Neural cell (in vitro differentiated cells): ENCODE results near the gene NUTF2. TPM values are rescaled to one million over a fixed set of nuclear protein-coding genes. Genes with fewer than 3 reads are reported as not detected.

Experiments
- H2AFZ ChIP-seq: fragments of 200-600, 300-800 bp; sonication (generic), shearing (Covaris generic); 2 replicates; pipeline ENCODE4 v1.6.0; 2014; ENCODE audit warnings: low read depth, mild to moderate bottlenecking, antibody characterized with exemption, low read length, moderate library complexity
- H3F3A ChIP-seq: fragments of 200-600 bp; shearing (Covaris generic); 2 replicates; pipeline ENCODE4 v1.6.1; 2016; ENCODE audit warnings: mild to moderate bottlenecking, moderate library complexity, mixed read lengths, antibody characterized with exemption, low read length; ENCODE audit not compliant: insufficient read depth, poor library complexity, severe bottlenecking
- H3K27ac ChIP-seq: fragments of 200-600, 300-800 bp; sonication (generic), shearing (Covaris generic); 2 replicates; pipeline ENCODE4 v1.5.1; 2014; ENCODE audit warnings: mild to moderate bottlenecking, low read length, moderate library complexity
- H3K27me3 ChIP-seq: fragments of 300-800, 200-600 bp; sonication (generic), shearing (Covaris generic); 2 replicates; pipeline ENCODE4 v1.6.0; 2014; ENCODE audit warnings: mild to moderate bottlenecking, low read depth, low read length, moderate library complexity; ENCODE audit not compliant: insufficient read depth
- H3K36me3 ChIP-seq: fragments of 300-800, 200-600 bp; sonication (generic), shearing (Covaris generic); 2 replicates; pipeline ENCODE4 v1.5.1; 2014; ENCODE audit warnings: mild to moderate bottlenecking, antibody characterized with exemption, low read length, moderate library complexity; ENCODE audit not compliant: insufficient read depth
- H3K4me2 ChIP-seq: fragments of 300-800, 200-600 bp; sonication (generic), shearing (Covaris generic); 2 replicates; pipeline ENCODE4 v1.6.0; 2014; ENCODE audit warnings: mild to moderate bottlenecking, low read length
- H3K4me3 ChIP-seq: fragments of 300-800, 200-600 bp; sonication (generic), shearing (Covaris generic); 2 replicates; pipeline ENCODE4 v1.5.1; 2014; ENCODE audit warnings: mild to moderate bottlenecking, low read length, moderate library complexity
- H3K79me2 ChIP-seq: fragments of 200-600 bp; shearing (Covaris generic); replicated peaks from 2 replicates; pipeline ENCODE4 v1.6.0; 2014; ENCODE audit warnings: mild to moderate bottlenecking, low read length, moderate library complexity; ENCODE audit not compliant: insufficient read depth
- H3K9ac ChIP-seq: fragments of 300-800, 200-600 bp; sonication (generic), shearing (Covaris generic); 2 replicates; pipeline ENCODE4 v1.6.1; 2016; ENCODE audit warnings: mild to moderate bottlenecking, low read length, mixed read lengths
- H3K9me2 ChIP-seq: fragments of 200-600 bp; shearing (Covaris generic); 2 replicates; pipeline ENCODE4 v1.6.1; 2016; ENCODE audit warnings: mild to moderate bottlenecking, low read length, mixed read lengths; ENCODE audit not compliant: insufficient read depth
- H3K9me3 ChIP-seq: fragments of 200-600, 300-800 bp; sonication (generic), shearing (Covaris generic); 2 replicates; pipeline ENCODE4 v1.6.1; 2016; ENCODE audit warnings: mild to moderate bottlenecking, mixed run types, low read length, moderate library complexity, mixed read lengths
- H4K20me1 ChIP-seq: fragments of 200-600 bp; shearing (Covaris generic); 2 replicates; pipeline ENCODE4 v1.6.1; 2016; ENCODE audit warnings: mild to moderate bottlenecking, mixed run types; ENCODE audit not compliant: insufficient read depth
- EP300 ChIP-seq: fragments of 450-650 bp; conservative IDR thresholded peaks from 2 replicates; pipeline ENCODE4 v1.6.1; 2014; ENCODE audit warnings: antibody characterized with exemption, mild to moderate bottlenecking, moderate library complexity; ENCODE audit not compliant: poor library complexity, severe bottlenecking
- EZH2 ChIP-seq: fragments of 200-600, 300-800 bp; shearing (Covaris generic), sonication (generic); IDR thresholded peaks from 2 replicates; pipeline ENCODE4 v1.6.1; 2014; ENCODE audit warnings: antibody characterized with exemption, low read length, borderline replicate concordance, mild to moderate bottlenecking; ENCODE audit not compliant: insufficient read depth, poor library complexity, severe bottlenecking
- MXI1 ChIP-seq: fragments of 450-650 bp; conservative IDR thresholded peaks from 2 replicates; pipeline ENCODE4 v1.6.1; 2014; ENCODE audit warnings: antibody characterized with exemption, mild to moderate bottlenecking; ENCODE audit not compliant: poor library complexity, severe bottlenecking
- POLR2AphosphoS5 ChIP-seq: IDR thresholded peaks from 2 replicates; pipeline ENCODE4 v1.6.1; 2012
- RAD21 ChIP-seq: fragments of 450-650 bp; conservative IDR thresholded peaks from 2 replicates; pipeline ENCODE4 v1.6.1; 2014; ENCODE audit warnings: antibody characterized with exemption, mild to moderate bottlenecking, moderate library complexity
- REST ChIP-seq: IDR thresholded peaks from 2 replicates; pipeline ENCODE4 v1.6.1; 2012; ENCODE audit warnings: borderline replicate concordance
- SMC3 ChIP-seq: fragments of 450-650 bp; conservative IDR thresholded peaks from 2 replicates; pipeline ENCODE4 v1.6.1; 2014; ENCODE audit warnings: antibody characterized with exemption, mild to moderate bottlenecking, moderate library complexity; ENCODE audit not compliant: poor library complexity
- TAF1 ChIP-seq: IDR thresholded peaks from 2 replicates; pipeline ENCODE4 v1.6.1; 2012; ENCODE audit warnings: low read depth
- polyA plus RNA-seq: library from polyadenylated mRNA; depleted of rRNA; stranded (reverse); fragments of >200 nt; gene quantifications from 2 replicates; pipeline ENCODE4 v1.2.3, GENCODE V29; 2014
- TF ChIP-seq, protein P1 (sequence below): fragments of 450-650 bp; IDR thresholded peaks from 2 replicates; pipeline ENCODE4 v1.5.1; 2014; ENCODE audit warnings: antibody characterized with exemption, mild to moderate bottlenecking, moderate library complexity; ENCODE audit not compliant: poor library complexity, severe bottlenecking

Gene NUTF2
- polyA plus RNA-seq, 1 donor from 2014 or later = 98.6 TPM

- H3K9ac ChIP-seq = peak overlapping the region; percentile 90
- TF ChIP-seq POLR2AphosphoS5 = no peak
- no peak for TF ChIP-seq EP300
- no peak for TF ChIP-seq MXI1
- TF ChIP-seq REST = no peak
- TF ChIP-seq SMC3 = no peak
- TF ChIP-seq EZH2 = no peak
- TF ChIP-seq RAD21 = no peak
- TF ChIP-seq, protein P1, sequence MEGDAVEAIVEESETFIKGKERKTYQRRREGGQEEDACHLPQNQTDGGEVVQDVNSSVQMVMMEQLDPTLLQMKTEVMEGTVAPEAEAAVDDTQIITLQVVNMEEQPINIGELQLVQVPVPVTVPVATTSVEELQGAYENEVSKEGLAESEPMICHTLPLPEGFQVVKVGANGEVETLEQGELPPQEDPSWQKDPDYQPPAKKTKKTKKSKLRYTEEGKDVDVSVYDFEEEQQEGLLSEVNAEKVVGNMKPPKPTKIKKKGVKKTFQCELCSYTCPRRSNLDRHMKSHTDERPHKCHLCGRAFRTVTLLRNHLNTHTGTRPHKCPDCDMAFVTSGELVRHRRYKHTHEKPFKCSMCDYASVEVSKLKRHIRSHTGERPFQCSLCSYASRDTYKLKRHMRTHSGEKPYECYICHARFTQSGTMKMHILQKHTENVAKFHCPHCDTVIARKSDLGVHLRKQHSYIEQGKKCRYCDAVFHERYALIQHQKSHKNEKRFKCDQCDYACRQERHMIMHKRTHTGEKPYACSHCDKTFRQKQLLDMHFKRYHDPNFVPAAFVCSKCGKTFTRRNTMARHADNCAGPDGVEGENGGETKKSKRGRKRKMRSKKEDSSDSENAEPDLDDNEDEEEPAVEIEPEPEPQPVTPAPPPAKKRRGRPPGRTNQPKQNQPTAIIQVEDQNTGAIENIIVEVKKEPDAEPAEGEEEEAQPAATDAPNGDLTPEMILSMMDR = no peak
- no peak for TF ChIP-seq TAF1
- peak overlapping the region; percentile 99 for H3K4me2 ChIP-seq
- peak overlapping the region; percentile 92 for H3K27ac ChIP-seq
- H3K9me3 ChIP-seq = no peaks in the 10 kb centered on the region
- H3K27me3 ChIP-seq = no peaks in the 10 kb centered on the region
- H4K20me1 ChIP-seq = no peaks in the 10 kb centered on the region
- no peaks in the 10 kb centered on the region for H3F3A ChIP-seq
- peak overlapping the region; percentile 87 for H2AFZ ChIP-seq
- peaks cover 53% of the 10 kb centered on the region for H3K79me2 ChIP-seq
- peak overlapping the region; percentile 97 for H3K4me3 ChIP-seq
- H3K36me3 ChIP-seq = no peaks in the 10 kb centered on the region
- H3K9me2 ChIP-seq = no peaks in the 10 kb centered on the region
Observed at GRCh38 chr16:67846063-67846319, 742 bp upstream of the NUTF2 start.

DNA sequence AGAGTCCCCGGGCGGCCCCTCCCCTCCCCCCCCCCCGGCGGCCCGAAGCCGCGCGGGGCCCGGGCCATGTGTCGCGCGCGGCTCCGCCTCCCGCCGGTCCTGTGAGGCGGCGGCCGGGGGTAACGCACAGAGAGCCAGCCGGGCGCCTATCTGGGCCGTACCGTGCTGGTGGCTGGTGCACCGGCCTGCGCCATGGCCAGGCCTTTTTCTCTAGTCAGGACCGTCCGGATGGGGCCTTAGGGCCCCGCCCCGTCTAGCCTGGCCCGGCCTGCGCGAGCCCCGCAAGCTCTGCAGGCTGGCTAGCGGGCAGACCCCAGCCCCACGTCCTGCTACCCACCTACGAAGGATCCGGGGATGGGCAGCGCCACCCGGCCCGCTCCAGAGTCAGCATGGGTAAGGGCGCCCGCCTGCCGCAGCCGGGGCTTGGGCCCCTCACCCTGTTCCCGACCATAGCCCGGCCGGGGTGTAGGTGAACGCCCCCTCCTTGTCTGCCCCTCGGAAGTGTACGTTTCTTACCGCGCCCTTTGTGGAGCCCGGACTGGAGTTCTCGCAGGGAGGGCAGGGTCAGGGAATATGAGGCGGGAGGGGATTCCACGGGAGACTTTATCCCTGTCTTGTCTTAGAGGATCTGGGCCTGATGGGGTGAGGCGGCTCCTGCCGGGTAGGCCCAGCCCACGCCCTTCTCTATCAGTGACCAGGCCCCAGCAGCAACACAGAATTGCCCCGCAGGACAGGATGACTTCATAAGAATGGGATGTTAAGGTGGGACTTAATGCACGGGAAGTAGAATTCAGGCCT is 530 bp downstream of the NUTF2 start, which contains the start of gene CENPT:
Gene CENPT, minus strand, starts transcription at position 630 of the 798 bp plus-strand sequence. CDS start 13,834 bp downstream, outside the sequence.
- H3K9ac ChIP-seq = peak within 1 kb of the TSS; percentile 90
- H2AFZ ChIP-seq = peak within 1 kb of the TSS; percentile 87
- no peaks in the 10 kb centered on the region for H4K20me1 ChIP-seq
- peak within 1 kb of the TSS; percentile 97 for H3K4me3 ChIP-seq
- no peaks in the 10 kb centered on the region for H3K9me3 ChIP-seq
- peak within 1 kb of the TSS; percentile 99 for H3K4me2 ChIP-seq
- peak within 1 kb of the TSS; percentile 92 for H3K27ac ChIP-seq
- H3K9me2 ChIP-seq = no peaks in the 10 kb centered on the region
- no peaks in the 10 kb centered on the region for H3F3A ChIP-seq
- H3K36me3 ChIP-seq = no peaks in the 10 kb centered on the region
- no peaks in the 10 kb centered on the region for H3K27me3 ChIP-seq
- TF ChIP-seq MXI1 (peak; percentile 88), TAF1 (no peak), REST (no peak), EZH2 (no peak)
- peaks cover 60% of the 10 kb centered on the region for H3K79me2 ChIP-seq
